Measurements from ENCODE around the gene RNF112.

DNA sequence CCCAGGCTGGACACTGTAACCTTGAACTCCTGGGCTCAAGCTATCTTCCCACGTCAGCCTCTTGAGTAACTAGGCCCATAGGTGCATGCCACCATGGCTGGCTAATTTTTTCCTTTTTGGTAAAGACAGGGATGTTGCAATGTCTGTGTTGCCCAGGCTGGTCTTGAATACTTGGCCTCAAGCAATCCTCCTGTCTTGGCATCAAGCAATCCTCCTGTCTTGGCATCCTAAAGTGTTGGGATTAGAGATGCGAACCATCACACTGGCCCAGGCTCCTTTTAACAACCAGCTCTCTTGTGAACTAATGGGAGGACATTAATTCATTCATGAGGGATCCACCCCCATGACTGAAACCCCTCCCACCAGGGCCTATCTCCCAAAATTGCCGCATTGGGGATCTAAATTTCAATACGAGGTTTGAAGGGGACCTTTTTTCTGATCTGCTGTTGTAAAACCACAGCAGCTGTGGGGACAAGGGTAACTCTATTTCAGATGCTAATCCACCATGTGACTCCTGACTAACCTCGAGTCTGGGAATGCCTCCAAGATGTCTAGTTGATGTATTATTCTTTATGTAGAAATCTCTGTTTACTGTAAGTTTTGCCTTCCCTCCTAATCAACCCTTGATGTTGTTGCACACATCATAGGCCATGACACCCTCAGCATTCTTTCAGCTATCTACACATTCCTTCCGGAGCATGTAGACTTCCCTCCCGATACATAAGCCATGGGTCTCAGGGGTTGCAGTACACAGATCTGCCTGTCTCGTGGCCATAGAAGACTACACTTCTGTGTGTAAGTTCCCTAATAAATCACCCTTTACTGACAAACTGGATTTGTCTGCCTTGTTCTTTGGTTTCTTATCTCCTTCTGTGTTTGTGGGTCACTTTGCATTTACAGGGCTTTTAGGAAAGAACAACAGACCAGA is 37.6 kb downstream of the RNF112 start:
- no peak for TF ChIP-seq ZNF274 (IDR thresholded peaks at IDR 0.05; ENCODE audit: low read depth, low read length)
- no peak for TF ChIP-seq SUZ12 (IDR thresholded peaks at IDR 0.05; ENCODE audit: extremely low read depth, insufficient read depth, insufficient read length)
- TF ChIP-seq YY1 (IDR thresholded peaks at IDR 0.05; ENCODE audit: insufficient read depth, insufficient read length): no peak
